ENCODE results near the gene NBEAL1.

NBEAL1 gene

GRCh38 chr2:203022751-203023150 lies 8.1 kb downstream of the NBEAL1 start:
- TF ChIP-seq CTCF (IDR thresholded peaks at IDR 0.05; ENCODE audit: control insufficient read depth, insufficient read depth, low read depth, low read length, missing control alignments), result no peak
- no peak overlapping the region for H3K4me3 ChIP-seq (ENCODE audit: control insufficient read depth, low read depth, low read length)

GRCh38 chr2:203025592-203025991 lies 10.9 kb downstream of the NBEAL1 start:
- H3K4me3 ChIP-seq (ENCODE audit: control insufficient read depth, low read depth, low read length), result no peak overlapping the region
- no peak for DNase-seq (ENCODE audit: low read depth)
- no peak for TF ChIP-seq CTCF (IDR thresholded peaks at IDR 0.05; ENCODE audit: control insufficient read depth, insufficient read depth, low read depth, low read length, missing control alignments)

More at GRCh38 chr2:203022751-203023150, 8.1 kb downstream of the NBEAL1 start:
- no peak for DNase-seq (ENCODE audit: low read depth)

- no peak for DNase-seq (ENCODE audit: low read depth)
- TF ChIP-seq CTCF (IDR thresholded peaks at IDR 0.05; ENCODE audit: control insufficient read depth, insufficient read depth, low read depth, low read length, missing control alignments), result no peak
- H3K4me3 ChIP-seq (ENCODE audit: control insufficient read depth, low read depth, low read length), result no peak overlapping the region
Observed at GRCh38 chr2:203030545-203030944, 15.9 kb downstream of the NBEAL1 start.

GRCh38 chr2:203030991-203031390 lies 16.3 kb downstream of the NBEAL1 start:
- no peak for DNase-seq (ENCODE audit: low read depth)
- no peak for TF ChIP-seq CTCF (IDR thresholded peaks at IDR 0.05; ENCODE audit: control insufficient read depth, insufficient read depth, low read depth, low read length, missing control alignments)

GRCh38 chr2:203033395-203033794 lies 18.7 kb downstream of the NBEAL1 start:
- DNase-seq (ENCODE audit: low read depth), result no peak
- H3K4me3 ChIP-seq (ENCODE audit: control insufficient read depth, low read depth, low read length), result no peak overlapping the region
- no peak for TF ChIP-seq CTCF (IDR thresholded peaks at IDR 0.05; ENCODE audit: control insufficient read depth, insufficient read depth, low read depth, low read length, missing control alignments)

More at GRCh38 chr2:203030991-203031390, 16.3 kb downstream of the NBEAL1 start:
- no peak overlapping the region for H3K4me3 ChIP-seq (ENCODE audit: control insufficient read depth, low read depth, low read length)

GRCh38 chr2:203035879-203036470 lies 21.3 kb downstream of the NBEAL1 start:
- H3K4me3 ChIP-seq (ENCODE audit: control insufficient read depth, low read depth, low read length), result no peak overlapping the region
- TF ChIP-seq CTCF (IDR thresholded peaks at IDR 0.05; ENCODE audit: control insufficient read depth, insufficient read depth, low read depth, low read length, missing control alignments), result no peak
- no peak for DNase-seq (ENCODE audit: low read depth)

All from AG09309 (cell line).